Tibial nerve (tissue), 4 donors: ENCODE measurements around the gene FCAR.

Source experiments
- EP300 ChIP-seq, 2 donors: sonication (generic); formaldehyde crosslinking; IDR thresholded peaks; one replicate each; pipeline ENCODE4 v1.6.1; 2017; ENCODE audit warnings: antibody characterized with exemption in 2 of 2, mild to moderate bottlenecking in 1 of 2
- POLR2A ChIP-seq, 2 donors: fragments of 450-650 bp; IDR thresholded peaks; one replicate each; pipeline ENCODE4 v1.6.1; 2017; ENCODE audit warnings: antibody characterized with exemption in 2 of 2, mild to moderate bottlenecking in 2 of 2, moderate library complexity in 2 of 2
- TF ChIP-seq, protein P1 (sequence below), 5 experiments: fragments of 200-600 bp in 3 of 5; fragments of 450-650 bp in 2 of 5; sonication (generic) in 3 of 5; IDR thresholded peaks; one replicate each; pipeline ENCODE4 v1.5.1; 2016 to 2019; ENCODE audit warnings: antibody characterized with exemption in 5 of 5, mild to moderate bottlenecking in 3 of 5, moderate library complexity in 2 of 5

DNA sequence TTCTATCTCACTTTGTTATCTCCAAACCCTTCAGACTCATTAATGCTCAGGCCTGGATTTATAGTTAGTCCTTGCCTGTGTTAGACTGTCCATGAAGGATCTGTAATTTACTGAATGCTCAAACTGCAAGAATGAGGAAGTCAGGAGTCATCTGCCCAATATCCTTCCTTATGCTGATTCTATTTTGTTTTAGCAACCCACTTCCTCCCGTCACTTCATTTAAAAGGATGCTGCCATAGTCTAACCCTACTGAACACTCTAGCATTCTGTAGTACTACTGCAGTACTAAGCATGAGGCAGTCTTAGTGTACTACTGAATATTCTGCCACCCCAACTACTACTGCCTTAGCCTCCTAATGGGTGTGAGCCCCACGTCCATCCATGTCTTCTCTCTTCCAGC lies 1.5 kb downstream of the FCAR start:
- TF ChIP-seq POLR2A (IDR thresholded peaks at IDR 0.05), result no peak
- TF ChIP-seq, protein P1, sequence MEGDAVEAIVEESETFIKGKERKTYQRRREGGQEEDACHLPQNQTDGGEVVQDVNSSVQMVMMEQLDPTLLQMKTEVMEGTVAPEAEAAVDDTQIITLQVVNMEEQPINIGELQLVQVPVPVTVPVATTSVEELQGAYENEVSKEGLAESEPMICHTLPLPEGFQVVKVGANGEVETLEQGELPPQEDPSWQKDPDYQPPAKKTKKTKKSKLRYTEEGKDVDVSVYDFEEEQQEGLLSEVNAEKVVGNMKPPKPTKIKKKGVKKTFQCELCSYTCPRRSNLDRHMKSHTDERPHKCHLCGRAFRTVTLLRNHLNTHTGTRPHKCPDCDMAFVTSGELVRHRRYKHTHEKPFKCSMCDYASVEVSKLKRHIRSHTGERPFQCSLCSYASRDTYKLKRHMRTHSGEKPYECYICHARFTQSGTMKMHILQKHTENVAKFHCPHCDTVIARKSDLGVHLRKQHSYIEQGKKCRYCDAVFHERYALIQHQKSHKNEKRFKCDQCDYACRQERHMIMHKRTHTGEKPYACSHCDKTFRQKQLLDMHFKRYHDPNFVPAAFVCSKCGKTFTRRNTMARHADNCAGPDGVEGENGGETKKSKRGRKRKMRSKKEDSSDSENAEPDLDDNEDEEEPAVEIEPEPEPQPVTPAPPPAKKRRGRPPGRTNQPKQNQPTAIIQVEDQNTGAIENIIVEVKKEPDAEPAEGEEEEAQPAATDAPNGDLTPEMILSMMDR (IDR thresholded peaks at IDR 0.05), result no peak
- peak in 1 of 2 donors; percentile 29 for TF ChIP-seq EP300 (IDR thresholded peaks at IDR 0.05)
